Frontal cortex (tissue), 4 donors: ENCODE results near the gene RNF8. TPM values are rescaled to one million over a fixed set of nuclear protein-coding genes. Genes with fewer than 3 reads are reported as not detected.
A peak's percentile ranks its signal among the peaks of the same experiment; 100 is the strongest.
"Not testable (repeated sequence)": the region's sequence is repeated elsewhere in the genome, so short reads cannot be mapped to it uniquely, and the experiment has no call there.

Experiments used
- DNase-seq, 2 donors: peaks; one replicate each; pipeline ENCODE4 v3.0.0; 2012; ENCODE audit warnings: low spot score in 2 of 2
- FAIRE-seq: peaks from 2 replicates; lab custom pipeline; 2012; peaks lifted over from hg19 to GRCh38; lab: Jason Lieb, UNC
- total RNA-seq: library from RNA; depleted of rRNA; stranded (reverse); fragments of >200 nt; gene quantifications from one replicate; pipeline ENCODE4 v1.2.3, GENCODE V29; 2014
- donor health status: control.
- donor health status: control.
- donor health status: control.

The RNF8 gene
- total RNA-seq, 1 donor from 2014 or later: 24.1 TPM

GRCh38 chr6:37389857-37390256, 36.1 kb downstream of the RNF8 start:
- FAIRE-seq: no peak
- DNase-seq: no peak

GRCh38 chr6:37391120-37391519, 37.3 kb downstream of the RNF8 start:
- DNase-seq (no peak), FAIRE-seq (no peak)

GRCh38 chr6:37392821-37393220, 39.0 kb downstream of the RNF8 start:
- FAIRE-seq: no peak

GRCh38 chr6:37393381-37393929, 39.7 kb downstream of the RNF8 start:
- FAIRE-seq: no peak
- DNase-seq: no peak

More at GRCh38 chr6:37392821-37393220, 39.0 kb downstream of the RNF8 start:
- DNase-seq: no peak

- DNase-seq (no peak), FAIRE-seq (no peak)
Measured at GRCh38 chr6:37396571-37397180, 42.9 kb downstream of the RNF8 start.

GRCh38 chr6:37399131-37399530, 45.3 kb downstream of the RNF8 start:
- no peak for FAIRE-seq

GRCh38 chr6:37399795-37400490, 46.2 kb downstream of the RNF8 start:
- FAIRE-seq (no peak), DNase-seq (no peak)

More at GRCh38 chr6:37399131-37399530, 45.3 kb downstream of the RNF8 start:
- no peak for DNase-seq

- DNase-seq, FAIRE-seq: not testable (repeated sequence)
Measured at GRCh38 chr6:37401658-37402057, 47.9 kb downstream of the RNF8 start.

GRCh38 chr6:37406726-37407341, 53.1 kb downstream of the RNF8 start:
- FAIRE-seq (no peak), DNase-seq (no peak)

GRCh38 chr6:37407948-37408347, 54.2 kb downstream of the RNF8 start:
- DNase-seq (no peak), FAIRE-seq (no peak)

GRCh38 chr6:37409501-37409900, 55.7 kb downstream of the RNF8 start:
- FAIRE-seq (no peak), DNase-seq (no peak)

- FAIRE-seq: no peak
Measured at GRCh38 chr6:37417393-37417792, 63.6 kb downstream of the RNF8 start.

GRCh38 chr6:37418722-37419121, 64.9 kb downstream of the RNF8 start:
- no peak for FAIRE-seq
- no peak for DNase-seq

More at GRCh38 chr6:37417393-37417792, 63.6 kb downstream of the RNF8 start:
- DNase-seq: no peak

- DNase-seq (no peak), FAIRE-seq (no peak)
Measured at GRCh38 chr6:37426058-37426944, 72.5 kb downstream of the RNF8 start.

GRCh38 chr6:37426945-37427510, 73.2 kb downstream of the RNF8 start:
- DNase-seq (no peak), FAIRE-seq (no peak)

- no peak for DNase-seq
- FAIRE-seq: no peak
Measured at GRCh38 chr6:37429352-37429750, 75.6 kb downstream of the RNF8 start.

GRCh38 chr6:37432590-37432915, 78.8 kb downstream of the RNF8 start:
- peak in 1 of 2 donors; percentile 42 for DNase-seq
- FAIRE-seq: no peak

GRCh38 chr6:37432916-37433656, 79.3 kb downstream of the RNF8 start, which contains the start of gene CMTR1:
TSS of gene CMTR1 (plus strand) at chr6:37433221. CDS start at chr6:37435630, 2,409 bp downstream.
- FAIRE-seq (no peak), DNase-seq (peak; percentile 92 to 94)
